SK-N-SH treated with all-trans-retinoic acid at 6 μM for 48 hours (cell line): ENCODE results near the gene PFN1.
"Not testable (repeated sequence)": the region's sequence is repeated elsewhere in the genome, so short reads cannot be mapped to it uniquely, and the experiment has no call there.

Source experiments
- ATAC-seq: fragments of 200-7000 bp; cut with Tn5 transposase; 3 replicates; pipeline ENCODE4 v1.9.1; 2020; ENCODE audit warnings: mild to moderate bottlenecking, moderate library complexity
- ARNTL ChIP-seq: fragments of 450-650 bp; formaldehyde crosslinking; IDR thresholded peaks from 2 replicates; pipeline ENCODE4 v1.5.0; 2020; ENCODE audit warnings: low read depth, mild to moderate bottlenecking, moderate library complexity, borderline replicate concordance
- BACH2 ChIP-seq: fragments of 250-450 bp; sonication (Bioruptor Pico); IDR thresholded peaks from 2 replicates; pipeline ENCODE4 v1.9.0; 2021; ENCODE audit warnings: mild to moderate bottlenecking, borderline replicate concordance
- CSDC2 ChIP-seq: fragments of 250-450 bp; sonication (Bioruptor Pico); IDR thresholded peaks from 2 replicates; pipeline ENCODE4 v1.5.0; 2020; ENCODE audit warnings: mild to moderate bottlenecking, moderate library complexity
- ESRRG ChIP-seq: fragments of 250-450 bp; sonication (Bioruptor Pico); IDR thresholded peaks from 2 replicates; pipeline ENCODE4 v1.6.1; 2021; ENCODE audit warnings: mild to moderate bottlenecking
- GLIS3 ChIP-seq: fragments of 250-450 bp; sonication (Bioruptor Pico); IDR thresholded peaks from 2 replicates; pipeline ENCODE4 v1.5.0; 2020; ENCODE audit warnings: mild to moderate bottlenecking, moderate library complexity
- ISL1 ChIP-seq: fragments of 250-450 bp; sonication (Bioruptor Pico); IDR thresholded peaks from 2 replicates; pipeline ENCODE4 v2.1.2; 2022; ENCODE audit warnings: mild to moderate bottlenecking, moderate library complexity
- OSR1 ChIP-seq: fragments of 250-450 bp; sonication (Bioruptor Pico); IDR thresholded peaks from 2 replicates; pipeline ENCODE4 v1.8.0; 2022; ENCODE audit warnings: moderate library complexity, mild to moderate bottlenecking, inconsistent platforms
- PPARA ChIP-seq: fragments of 250-450 bp; sonication (Bioruptor Pico); IDR thresholded peaks from 2 replicates; pipeline ENCODE4 v1.5.0; 2020; ENCODE audit warnings: mild to moderate bottlenecking, borderline replicate concordance
- RARB ChIP-seq: fragments of 250-450 bp; sonication (Bioruptor Pico); IDR thresholded peaks from 2 replicates; pipeline ENCODE4 v1.8.0; 2021; ENCODE audit warnings: mild to moderate bottlenecking, moderate library complexity
- TCF4 ChIP-seq: fragments of 250-450 bp; sonication (Bioruptor Pico); IDR thresholded peaks from 2 replicates; pipeline ENCODE4 v1.8.0; 2021; ENCODE audit warnings: mild to moderate bottlenecking, moderate library complexity, borderline replicate concordance
- TOX ChIP-seq: fragments of 250-450 bp; sonication (Bioruptor Pico); IDR thresholded peaks from 2 replicates; pipeline ENCODE4 v1.8.0; 2021; ENCODE audit warnings: mild to moderate bottlenecking, moderate library complexity, borderline replicate concordance
- ZFP30 ChIP-seq: fragments of 450-650 bp; formaldehyde crosslinking; IDR thresholded peaks from 2 replicates; pipeline ENCODE4 v1.5.0; 2022; ENCODE audit warnings: mild to moderate bottlenecking, moderate library complexity
- ZNF565 ChIP-seq: fragments of 450-650 bp; formaldehyde crosslinking; conservative IDR thresholded peaks from 2 replicates; pipeline ENCODE4 v1.5.0; 2020; ENCODE audit warnings: low read depth, mild to moderate bottlenecking, moderate library complexity
- ZNF70 ChIP-seq: fragments of 450-650 bp; formaldehyde crosslinking; IDR thresholded peaks from 2 replicates; pipeline ENCODE4 v1.5.0; 2020; ENCODE audit warnings: mild to moderate bottlenecking, moderate library complexity
- ZNF8 ChIP-seq: fragments of 450-650 bp; formaldehyde crosslinking; IDR thresholded peaks from 2 replicates; pipeline ENCODE4 v1.5.0; 2020; ENCODE audit warnings: mild to moderate bottlenecking, moderate library complexity
- TF ChIP-seq, protein P1 (sequence below): fragments of 250-450 bp; sonication (Bioruptor Pico); IDR thresholded peaks from 2 replicates; pipeline ENCODE4 v1.5.0; 2020; ENCODE audit warnings: mild to moderate bottlenecking, moderate library complexity
- TF ChIP-seq, protein P2 (sequence below): fragments of 250-450 bp; sonication (Bioruptor Pico); IDR thresholded peaks from 2 replicates; pipeline ENCODE4 v1.5.1; 2021; ENCODE audit warnings: mild to moderate bottlenecking, moderate library complexity
- TF ChIP-seq, protein P3 (sequence below): fragments of 250-450 bp; sonication (Bioruptor Pico); IDR thresholded peaks from 2 replicates; pipeline ENCODE4 v1.5.1; 2020; ENCODE audit warnings: low read depth, mild to moderate bottlenecking, moderate library complexity
- TF ChIP-seq, protein P4 (sequence below): fragments of 250-450 bp; sonication (Bioruptor Pico); IDR thresholded peaks from 2 replicates; pipeline ENCODE4 v1.8.0; 2021; ENCODE audit warnings: low read depth, mild to moderate bottlenecking, moderate library complexity, borderline replicate concordance
- TF ChIP-seq, protein P5 (sequence below): fragments of 250-450 bp; sonication (Bioruptor Pico); IDR thresholded peaks from 2 replicates; pipeline ENCODE4 v1.8.0; 2020; ENCODE audit warnings: mild to moderate bottlenecking, moderate library complexity, borderline replicate concordance

PFN1 gene

DNA sequence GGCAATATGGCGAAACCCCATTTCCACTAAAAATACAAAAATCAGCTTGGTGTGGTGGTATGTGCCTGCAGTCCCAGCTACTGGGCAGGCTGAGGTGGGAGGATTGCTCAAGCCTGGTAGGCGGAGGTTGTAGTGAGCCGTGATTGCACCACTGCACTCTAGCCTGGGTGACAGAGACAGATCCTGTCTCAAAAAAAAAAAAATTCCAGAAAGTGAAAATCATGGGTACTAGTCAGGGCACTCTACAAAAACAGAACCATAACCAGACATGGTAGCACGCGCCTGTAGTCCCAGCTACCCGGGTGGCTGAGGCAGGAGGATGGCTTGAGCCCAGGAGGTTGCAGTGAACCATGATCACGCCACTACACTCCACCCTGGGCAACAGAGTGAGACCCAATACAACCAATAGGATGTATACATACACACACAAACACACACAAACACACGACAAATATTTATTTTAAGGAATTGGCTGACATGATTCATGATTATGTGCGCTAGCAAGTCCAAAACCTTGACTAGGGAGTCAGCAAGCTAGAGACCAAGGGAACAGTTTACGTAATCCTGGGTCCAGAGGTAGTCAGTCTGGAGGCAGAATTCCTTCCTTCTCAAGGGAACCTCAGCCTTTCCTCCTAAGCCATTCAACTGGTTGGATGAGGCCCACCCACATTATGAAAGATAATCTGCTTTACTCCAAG is 27.8 kb downstream of the PFN1 start:
- ATAC-seq = no peak; the same call in 2 of the 3 replicates
- TF ChIP-seq GLIS3 (CRISPR knock-in tag) = no peak
- TF ChIP-seq ZFP30 (CRISPR knock-in tag) = no peak

DNA sequence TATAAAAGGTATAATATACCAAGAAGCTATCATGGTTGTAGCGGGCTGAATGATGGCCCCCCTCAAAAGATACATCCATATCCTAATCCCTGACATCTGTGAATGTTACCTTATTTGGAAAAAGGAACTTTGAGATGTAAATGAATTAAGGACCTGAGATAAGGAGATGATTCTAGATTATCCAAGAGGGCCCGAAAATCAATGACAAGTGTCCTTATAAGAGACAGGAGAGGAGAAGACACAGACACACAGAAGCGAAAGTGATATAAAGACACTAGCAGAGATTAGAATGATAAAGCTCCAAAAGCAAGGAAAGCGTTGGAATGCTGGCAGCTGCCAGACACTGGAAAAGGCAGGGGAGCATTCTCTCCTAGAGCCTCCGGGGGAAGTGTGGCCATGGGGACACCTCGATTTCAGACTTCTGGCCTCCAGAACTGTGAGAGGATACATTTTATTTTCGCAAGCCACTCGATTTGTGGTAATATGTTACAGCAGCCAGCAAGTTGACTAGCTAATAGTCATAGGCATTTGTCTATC is 28.8 kb downstream of the PFN1 start:
- TF ChIP-seq TCF4 (peak; percentile 30; the same call in 1 of the 2 replicates), BACH2 (no peak), ZFP30 (CRISPR knock-in tag) (no peak), ESRRG (no peak), CSDC2 (no peak)
- TF ChIP-seq, protein P1, sequence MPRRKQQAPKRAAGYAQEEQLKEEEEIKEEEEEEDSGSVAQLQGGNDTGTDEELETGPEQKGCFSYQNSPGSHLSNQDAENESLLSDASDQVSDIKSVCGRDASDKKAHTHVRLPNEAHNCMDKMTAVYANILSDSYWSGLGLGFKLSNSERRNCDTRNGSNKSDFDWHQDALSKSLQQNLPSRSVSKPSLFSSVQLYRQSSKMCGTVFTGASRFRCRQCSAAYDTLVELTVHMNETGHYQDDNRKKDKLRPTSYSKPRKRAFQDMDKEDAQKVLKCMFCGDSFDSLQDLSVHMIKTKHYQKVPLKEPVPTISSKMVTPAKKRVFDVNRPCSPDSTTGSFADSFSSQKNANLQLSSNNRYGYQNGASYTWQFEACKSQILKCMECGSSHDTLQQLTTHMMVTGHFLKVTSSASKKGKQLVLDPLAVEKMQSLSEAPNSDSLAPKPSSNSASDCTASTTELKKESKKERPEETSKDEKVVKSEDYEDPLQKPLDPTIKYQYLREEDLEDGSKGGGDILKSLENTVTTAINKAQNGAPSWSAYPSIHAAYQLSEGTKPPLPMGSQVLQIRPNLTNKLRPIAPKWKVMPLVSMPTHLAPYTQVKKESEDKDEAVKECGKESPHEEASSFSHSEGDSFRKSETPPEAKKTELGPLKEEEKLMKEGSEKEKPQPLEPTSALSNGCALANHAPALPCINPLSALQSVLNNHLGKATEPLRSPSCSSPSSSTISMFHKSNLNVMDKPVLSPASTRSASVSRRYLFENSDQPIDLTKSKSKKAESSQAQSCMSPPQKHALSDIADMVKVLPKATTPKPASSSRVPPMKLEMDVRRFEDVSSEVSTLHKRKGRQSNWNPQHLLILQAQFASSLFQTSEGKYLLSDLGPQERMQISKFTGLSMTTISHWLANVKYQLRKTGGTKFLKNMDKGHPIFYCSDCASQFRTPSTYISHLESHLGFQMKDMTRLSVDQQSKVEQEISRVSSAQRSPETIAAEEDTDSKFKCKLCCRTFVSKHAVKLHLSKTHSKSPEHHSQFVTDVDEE (CRISPR knock-in tag) = no peak
- TF ChIP-seq, protein P2, sequence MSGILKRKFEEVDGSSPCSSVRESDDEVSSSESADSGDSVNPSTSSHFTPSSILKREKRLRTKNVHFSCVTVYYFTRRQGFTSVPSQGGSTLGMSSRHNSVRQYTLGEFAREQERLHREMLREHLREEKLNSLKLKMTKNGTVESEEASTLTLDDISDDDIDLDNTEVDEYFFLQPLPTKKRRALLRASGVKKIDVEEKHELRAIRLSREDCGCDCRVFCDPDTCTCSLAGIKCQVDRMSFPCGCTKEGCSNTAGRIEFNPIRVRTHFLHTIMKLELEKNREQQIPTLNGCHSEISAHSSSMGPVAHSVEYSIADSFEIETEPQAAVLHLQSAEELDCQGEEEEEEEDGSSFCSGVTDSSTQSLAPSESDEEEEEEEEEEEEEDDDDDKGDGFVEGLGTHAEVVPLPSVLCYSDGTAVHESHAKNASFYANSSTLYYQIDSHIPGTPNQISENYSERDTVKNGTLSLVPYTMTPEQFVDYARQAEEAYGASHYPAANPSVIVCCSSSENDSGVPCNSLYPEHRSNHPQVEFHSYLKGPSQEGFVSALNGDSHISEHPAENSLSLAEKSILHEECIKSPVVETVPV = no peak
- TF ChIP-seq, protein P3, sequence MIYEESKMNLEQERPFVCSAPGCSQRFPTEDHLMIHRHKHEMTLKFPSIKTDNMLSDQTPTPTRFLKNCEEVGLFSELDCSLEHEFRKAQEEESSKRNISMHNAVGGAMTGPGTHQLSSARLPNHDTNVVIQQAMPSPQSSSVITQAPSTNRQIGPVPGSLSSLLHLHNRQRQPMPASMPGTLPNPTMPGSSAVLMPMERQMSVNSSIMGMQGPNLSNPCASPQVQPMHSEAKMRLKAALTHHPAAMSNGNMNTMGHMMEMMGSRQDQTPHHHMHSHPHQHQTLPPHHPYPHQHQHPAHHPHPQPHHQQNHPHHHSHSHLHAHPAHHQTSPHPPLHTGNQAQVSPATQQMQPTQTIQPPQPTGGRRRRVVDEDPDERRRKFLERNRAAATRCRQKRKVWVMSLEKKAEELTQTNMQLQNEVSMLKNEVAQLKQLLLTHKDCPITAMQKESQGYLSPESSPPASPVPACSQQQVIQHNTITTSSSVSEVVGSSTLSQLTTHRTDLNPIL (CRISPR knock-in tag) = no peak
- peak; percentile 48 for ATAC-seq

DNA sequence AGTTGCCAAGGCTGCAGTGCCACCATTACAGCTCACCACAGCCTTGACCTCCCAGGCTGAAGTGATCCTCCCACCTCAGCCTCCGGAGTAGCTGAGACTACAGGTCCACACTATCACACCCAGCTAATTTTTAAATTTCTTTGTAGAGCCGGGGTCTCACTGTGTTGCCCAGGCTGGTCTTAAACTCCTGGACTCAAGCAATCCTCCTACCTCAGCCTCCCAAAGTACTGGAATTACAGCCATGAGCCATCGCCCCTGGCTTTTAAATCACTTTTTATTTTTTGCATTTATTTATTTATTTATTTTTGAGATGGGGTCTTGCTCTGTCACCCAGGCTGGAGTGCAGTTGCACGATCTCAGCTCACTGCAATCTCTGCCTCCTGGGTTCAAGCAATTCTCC is 33.8 kb downstream of the PFN1 start:
- ATAC-seq = not testable (repeated sequence)

DNA sequence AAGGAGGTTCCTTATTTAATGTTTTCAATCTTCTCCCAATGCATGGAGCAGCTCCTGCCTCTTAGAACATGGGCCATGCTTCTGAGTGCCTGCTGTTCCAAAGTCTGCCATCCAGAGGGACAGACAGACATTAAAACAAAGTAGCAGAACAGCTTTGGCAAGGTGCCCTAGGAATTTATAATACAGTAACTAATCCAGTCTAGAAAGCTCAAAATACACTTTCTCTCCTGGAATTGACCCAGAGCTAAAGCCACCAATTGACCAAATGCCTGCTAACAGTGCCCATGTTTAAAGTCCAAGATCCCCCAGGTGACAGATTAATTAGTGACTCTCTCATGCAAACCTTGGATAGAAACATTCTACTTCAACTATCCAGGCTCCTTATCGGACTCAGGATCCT is 34.3 kb downstream of the PFN1 start:
- no peak for ATAC-seq
- TF ChIP-seq ZNF70 (CRISPR knock-in tag) (no peak), OSR1 (no peak), TOX (CRISPR knock-in tag) (no peak), PPARA (CRISPR knock-in tag) (no peak), ISL1 (CRISPR knock-in tag) (no peak), ZFP30 (CRISPR knock-in tag) (no peak), ARNTL (no peak), ZNF8 (CRISPR knock-in tag) (no peak), RARB (CRISPR knock-in tag) (no peak), TCF4 (no peak), CSDC2 (no peak), ESRRG (no peak), ZNF565 (CRISPR knock-in tag) (no peak)
- TF ChIP-seq, protein P4, sequence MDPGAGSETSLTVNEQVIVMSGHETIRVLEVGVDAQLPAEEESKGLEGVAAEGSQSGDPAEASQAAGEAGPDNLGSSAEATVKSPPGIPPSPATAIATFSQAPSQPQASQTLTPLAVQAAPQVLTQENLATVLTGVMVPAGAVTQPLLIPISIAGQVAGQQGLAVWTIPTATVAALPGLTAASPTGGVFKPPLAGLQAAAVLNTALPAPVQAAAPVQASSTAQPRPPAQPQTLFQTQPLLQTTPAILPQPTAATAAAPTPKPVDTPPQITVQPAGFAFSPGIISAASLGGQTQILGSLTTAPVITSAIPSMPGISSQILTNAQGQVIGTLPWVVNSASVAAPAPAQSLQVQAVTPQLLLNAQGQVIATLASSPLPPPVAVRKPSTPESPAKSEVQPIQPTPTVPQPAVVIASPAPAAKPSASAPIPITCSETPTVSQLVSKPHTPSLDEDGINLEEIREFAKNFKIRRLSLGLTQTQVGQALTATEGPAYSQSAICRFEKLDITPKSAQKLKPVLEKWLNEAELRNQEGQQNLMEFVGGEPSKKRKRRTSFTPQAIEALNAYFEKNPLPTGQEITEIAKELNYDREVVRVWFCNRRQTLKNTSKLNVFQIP = no peak
- TF ChIP-seq, protein P2 = no peak
- TF ChIP-seq, protein P5, sequence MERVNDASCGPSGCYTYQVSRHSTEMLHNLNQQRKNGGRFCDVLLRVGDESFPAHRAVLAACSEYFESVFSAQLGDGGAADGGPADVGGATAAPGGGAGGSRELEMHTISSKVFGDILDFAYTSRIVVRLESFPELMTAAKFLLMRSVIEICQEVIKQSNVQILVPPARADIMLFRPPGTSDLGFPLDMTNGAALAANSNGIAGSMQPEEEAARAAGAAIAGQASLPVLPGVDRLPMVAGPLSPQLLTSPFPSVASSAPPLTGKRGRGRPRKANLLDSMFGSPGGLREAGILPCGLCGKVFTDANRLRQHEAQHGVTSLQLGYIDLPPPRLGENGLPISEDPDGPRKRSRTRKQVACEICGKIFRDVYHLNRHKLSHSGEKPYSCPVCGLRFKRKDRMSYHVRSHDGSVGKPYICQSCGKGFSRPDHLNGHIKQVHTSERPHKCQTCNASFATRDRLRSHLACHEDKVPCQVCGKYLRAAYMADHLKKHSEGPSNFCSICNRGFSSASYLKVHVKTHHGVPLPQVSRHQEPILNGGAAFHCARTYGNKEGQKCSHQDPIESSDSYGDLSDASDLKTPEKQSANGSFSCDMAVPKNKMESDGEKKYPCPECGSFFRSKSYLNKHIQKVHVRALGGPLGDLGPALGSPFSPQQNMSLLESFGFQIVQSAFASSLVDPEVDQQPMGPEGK (CRISPR knock-in tag) = no peak
- TF ChIP-seq, protein P1 (CRISPR knock-in tag) = no peak
- TF ChIP-seq, protein P3 (CRISPR knock-in tag) = no peak
